Lower lobe of right lung (tissue), 2 donors: ENCODE measurements around the gene FBXO33. TPM values are rescaled to one million over a fixed set of nuclear protein-coding genes. Genes with fewer than 3 reads are reported as not detected.

Experiments
- ATAC-seq, 2 donors: fragments of 200-7000 bp; cut with Tn5 transposase; one replicate each; pipeline ENCODE4 v1.9.1; 2020 to 2022; ENCODE audit warnings: mild to moderate bottlenecking in 2 of 2, moderate library complexity in 2 of 2
- DNase-seq: peaks from one replicate; pipeline ENCODE4 v3.0.0-alpha.2; 2020
- H3K27ac ChIP-seq: fragments of 200-600 bp; one replicate; pipeline ENCODE4 v1.8.0; 2022
- H3K27me3 ChIP-seq: fragments of 200-600 bp; one replicate; pipeline ENCODE4 v1.8.0; 2022; ENCODE audit warnings: low read depth
- H3K36me3 ChIP-seq: fragments of 200-600 bp; one replicate; pipeline ENCODE4 v1.8.0; 2022; ENCODE audit warnings: mild to moderate bottlenecking
- H3K4me1 ChIP-seq: fragments of 200-600 bp; one replicate; pipeline ENCODE4 v1.8.0; 2022
- H3K4me3 ChIP-seq: fragments of 200-600 bp; one replicate; pipeline ENCODE4 v1.8.0; 2022; ENCODE audit warnings: mild to moderate bottlenecking
- H3K9me3 ChIP-seq: fragments of 200-600 bp; one replicate; pipeline ENCODE4 v1.8.0; 2022
- intact Hi-C: fragments of 100-400 bp; cut with DNase I; formaldehyde crosslinking; loops from one replicate; pipeline ENCODE4 v1.11.0; 2022
- long read RNA-seq: library from polyadenylated mRNA; unstranded; transcript quantifications from one replicate; pipeline ENCODE4 v2.0.0, GENCODE V29; 2021
- total RNA-seq: library from RNA; stranded (reverse); fragmentation: NEBNext Ultra II Directional; extraction: Animal tissue kit (Norgen Biotek cat#: 25700); gene quantifications from one replicate; pipeline ENCODE4 v1.2.1, GENCODE V29; 2021
- TF ChIP-seq, protein P1 (sequence below): fragments of 200-600 bp; IDR thresholded peaks from one replicate; pipeline ENCODE4 v1.8.0; 2022; ENCODE audit warnings: antibody characterized with exemption, mild to moderate bottlenecking
- donor health status: DM: no; HTN: yes; CAD: no; lungs with severe emphysema.

FBXO33 gene, protein sequence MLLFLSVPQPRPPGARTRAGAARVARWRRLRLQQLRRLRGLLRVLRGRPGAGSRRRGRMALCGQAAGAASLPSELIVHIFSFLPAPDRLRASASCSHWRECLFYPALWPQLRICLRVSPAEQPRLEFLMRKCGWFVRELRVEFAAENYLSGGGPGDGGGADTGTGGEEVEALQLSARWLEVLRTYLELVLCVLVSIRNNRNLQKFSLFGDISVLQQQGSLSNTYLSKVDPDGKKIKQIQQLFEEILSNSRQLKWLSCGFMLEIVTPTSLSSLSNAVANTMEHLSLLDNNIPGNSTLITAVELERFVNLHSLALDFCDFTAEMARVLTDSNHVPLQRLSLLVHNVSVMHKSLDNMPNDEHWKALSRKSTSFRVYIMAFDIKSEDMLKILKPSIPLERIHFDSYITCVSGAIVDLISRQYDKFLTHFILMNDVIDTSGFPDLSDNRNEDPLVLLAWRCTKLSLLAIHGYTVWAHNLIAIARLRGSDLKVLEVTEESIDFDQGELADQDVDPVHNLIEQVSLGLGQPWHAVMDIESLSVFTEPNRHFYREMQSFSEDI
- 12.8 TPM for total RNA-seq
- long read RNA-seq, transcript FBXO33-201 (4 exons, 3,853 nt): major isoform, 12 of 18 reads
- long read RNA-seq, partial matches to known transcripts: 0 of 18 reads
- long read RNA-seq, other reads (novel, unspliced or antisense): 3 of 18 reads

- peak within 1 kb of the TSS; percentile 94 for H3K4me3 ChIP-seq
- peak within 1 kb of the TSS; percentile 99 for H3K27ac ChIP-seq
- H3K27me3 ChIP-seq: no peaks in the 10 kb centered on the region
- DNase-seq: peak; percentile 98
- peaks cover 44% of the 10 kb centered on the region for H3K4me1 ChIP-seq
- H3K36me3 ChIP-seq: no peaks in the 10 kb centered on the region
- H3K9me3 ChIP-seq: no peaks in the 10 kb centered on the region
- intact Hi-C loops: no loop called here
- TF ChIP-seq, protein P1, sequence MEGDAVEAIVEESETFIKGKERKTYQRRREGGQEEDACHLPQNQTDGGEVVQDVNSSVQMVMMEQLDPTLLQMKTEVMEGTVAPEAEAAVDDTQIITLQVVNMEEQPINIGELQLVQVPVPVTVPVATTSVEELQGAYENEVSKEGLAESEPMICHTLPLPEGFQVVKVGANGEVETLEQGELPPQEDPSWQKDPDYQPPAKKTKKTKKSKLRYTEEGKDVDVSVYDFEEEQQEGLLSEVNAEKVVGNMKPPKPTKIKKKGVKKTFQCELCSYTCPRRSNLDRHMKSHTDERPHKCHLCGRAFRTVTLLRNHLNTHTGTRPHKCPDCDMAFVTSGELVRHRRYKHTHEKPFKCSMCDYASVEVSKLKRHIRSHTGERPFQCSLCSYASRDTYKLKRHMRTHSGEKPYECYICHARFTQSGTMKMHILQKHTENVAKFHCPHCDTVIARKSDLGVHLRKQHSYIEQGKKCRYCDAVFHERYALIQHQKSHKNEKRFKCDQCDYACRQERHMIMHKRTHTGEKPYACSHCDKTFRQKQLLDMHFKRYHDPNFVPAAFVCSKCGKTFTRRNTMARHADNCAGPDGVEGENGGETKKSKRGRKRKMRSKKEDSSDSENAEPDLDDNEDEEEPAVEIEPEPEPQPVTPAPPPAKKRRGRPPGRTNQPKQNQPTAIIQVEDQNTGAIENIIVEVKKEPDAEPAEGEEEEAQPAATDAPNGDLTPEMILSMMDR: no peak
- ATAC-seq: peak; percentile 94 to 96
Observed at GRCh38 chr14:39432179-39432618, at the start of gene FBXO33. Gene FBXO33, minus strand, starts transcription at chr14:39432433. Its CDS starts 271 bp downstream, at chr14:39432162.

GRCh38 chr14:39474416-39474911, 42.2 kb upstream of the FBXO33 start:
- intact Hi-C loops: no loop called here
- H3K27me3 ChIP-seq: no peaks in the 10 kb centered on the region

GRCh38 chr14:39472078-39472477, 39.8 kb upstream of the FBXO33 start:
- Histone ChIP-seq H3K4me3 (no peak overlapping the region), H3K27ac (no peak overlapping the region), H3K9me3 (no peaks in the 10 kb centered on the region), H3K4me1 (no peaks in the 10 kb centered on the region), H3K36me3 (no peaks in the 10 kb centered on the region), H3K27me3 (no peaks in the 10 kb centered on the region)
- DNase-seq: no peak
- ATAC-seq: no peak
- intact Hi-C loops: no loop called here
- TF ChIP-seq, protein P1: no peak

More at GRCh38 chr14:39474416-39474911, 42.2 kb upstream of the FBXO33 start:
- DNase-seq: no peak
- Histone ChIP-seq H3K4me3 (no peak overlapping the region), H3K36me3 (no peaks in the 10 kb centered on the region), H3K4me1 (no peaks in the 10 kb centered on the region), H3K27ac (no peak overlapping the region), H3K9me3 (no peaks in the 10 kb centered on the region)
- no peak for ATAC-seq
- TF ChIP-seq, protein P1: no peak

GRCh38 chr14:39469094-39469710, 37.0 kb upstream of the FBXO33 start:
- ATAC-seq: peak; percentile 28 to 42
- Histone ChIP-seq H3K9me3 (no peaks in the 10 kb centered on the region), H3K4me1 (no peaks in the 10 kb centered on the region), H3K27me3 (no peaks in the 10 kb centered on the region), H3K4me3 (no peak overlapping the region), H3K27ac (no peak overlapping the region), H3K36me3 (no peaks in the 10 kb centered on the region)
- DNase-seq: no peak
- TF ChIP-seq, protein P1: peak; percentile 15
- intact Hi-C loops: no loop called here

DNA sequence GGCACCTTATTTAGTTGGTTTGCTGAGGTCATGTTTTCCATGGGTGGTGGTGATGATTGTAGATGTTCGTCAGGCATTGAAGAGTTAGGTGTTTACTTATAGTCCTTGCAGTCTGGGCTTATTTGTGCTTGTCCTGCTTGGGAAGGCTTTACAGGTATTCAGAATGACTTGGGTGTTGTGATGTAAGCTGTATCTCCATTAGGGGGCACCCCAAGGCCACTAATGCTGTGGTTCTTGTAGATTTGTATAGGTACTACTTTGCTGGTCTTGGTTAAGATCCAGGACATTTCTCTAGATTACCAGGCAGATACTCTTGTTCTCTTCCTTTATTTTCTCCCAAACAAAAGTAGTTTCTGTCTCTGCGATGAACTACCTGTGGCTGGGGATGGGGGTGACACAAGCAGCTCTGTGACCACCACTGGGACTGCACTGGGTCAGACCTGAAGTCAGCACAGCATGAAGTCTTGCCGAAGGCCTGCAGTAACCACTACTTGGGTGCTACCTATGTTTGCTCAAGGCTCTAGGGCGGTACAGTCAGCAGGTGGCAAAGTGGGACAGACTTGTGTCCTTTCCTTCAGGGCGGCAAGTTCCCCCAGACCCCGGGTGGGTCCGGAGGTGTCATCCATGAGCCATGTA, 35.8 kb upstream of the FBXO33 start:
- Histone ChIP-seq H3K4me1 (no peaks in the 10 kb centered on the region), H3K27me3 (no peaks in the 10 kb centered on the region), H3K36me3 (no peaks in the 10 kb centered on the region), H3K9me3 (no peaks in the 10 kb centered on the region), H3K27ac (no peak overlapping the region), H3K4me3 (no peak overlapping the region)
- intact Hi-C loops: no loop called here
- ATAC-seq (peak; percentile 21 to 51), DNase-seq (no peak)
- TF ChIP-seq, protein P1: peak; percentile 24
